ENCODE measurements around the gene C1S.

C1S gene

DNA sequence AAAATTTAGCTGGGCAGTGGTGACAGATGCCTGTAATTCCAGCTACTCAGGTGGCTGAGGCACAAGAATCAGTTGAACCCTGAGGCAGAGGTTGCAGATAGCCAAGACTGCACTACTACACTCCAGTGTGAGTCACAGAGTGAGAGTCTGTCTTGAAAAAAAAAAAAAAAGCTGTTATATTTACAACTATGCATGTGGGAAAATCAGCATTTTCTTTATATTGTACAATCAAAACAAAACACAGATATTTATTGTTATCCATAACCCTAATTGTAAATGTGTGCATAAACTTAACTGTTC, 19.3 kb downstream of the C1S start:
- TF ChIP-seq, protein P1, sequence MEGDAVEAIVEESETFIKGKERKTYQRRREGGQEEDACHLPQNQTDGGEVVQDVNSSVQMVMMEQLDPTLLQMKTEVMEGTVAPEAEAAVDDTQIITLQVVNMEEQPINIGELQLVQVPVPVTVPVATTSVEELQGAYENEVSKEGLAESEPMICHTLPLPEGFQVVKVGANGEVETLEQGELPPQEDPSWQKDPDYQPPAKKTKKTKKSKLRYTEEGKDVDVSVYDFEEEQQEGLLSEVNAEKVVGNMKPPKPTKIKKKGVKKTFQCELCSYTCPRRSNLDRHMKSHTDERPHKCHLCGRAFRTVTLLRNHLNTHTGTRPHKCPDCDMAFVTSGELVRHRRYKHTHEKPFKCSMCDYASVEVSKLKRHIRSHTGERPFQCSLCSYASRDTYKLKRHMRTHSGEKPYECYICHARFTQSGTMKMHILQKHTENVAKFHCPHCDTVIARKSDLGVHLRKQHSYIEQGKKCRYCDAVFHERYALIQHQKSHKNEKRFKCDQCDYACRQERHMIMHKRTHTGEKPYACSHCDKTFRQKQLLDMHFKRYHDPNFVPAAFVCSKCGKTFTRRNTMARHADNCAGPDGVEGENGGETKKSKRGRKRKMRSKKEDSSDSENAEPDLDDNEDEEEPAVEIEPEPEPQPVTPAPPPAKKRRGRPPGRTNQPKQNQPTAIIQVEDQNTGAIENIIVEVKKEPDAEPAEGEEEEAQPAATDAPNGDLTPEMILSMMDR (conservative IDR thresholded peaks at IDR 0.05): no peak
- H3K27ac ChIP-seq: no peak overlapping the region

DNA sequence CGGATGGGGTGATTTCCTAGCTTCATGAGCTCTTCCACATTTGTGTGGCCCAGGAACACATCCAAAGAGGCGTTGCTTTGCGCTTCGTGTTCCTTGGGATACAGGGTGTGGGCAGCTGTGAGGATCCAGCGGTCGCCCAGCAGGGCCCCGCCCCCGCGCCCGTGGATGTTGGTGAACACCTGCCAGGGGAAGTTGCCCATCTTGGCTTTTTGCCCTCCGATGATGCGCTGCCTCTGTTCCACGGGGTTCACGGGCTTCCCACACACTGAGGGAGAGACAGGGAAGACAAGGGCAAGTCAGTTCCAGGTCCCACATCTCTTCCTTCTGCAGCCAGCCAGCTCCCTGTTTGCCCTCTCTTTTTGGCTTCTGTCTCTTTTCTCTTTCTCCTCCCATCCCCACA, 20.5 kb downstream of the C1S start:
- no peak overlapping the region for H3K27ac ChIP-seq
- TF ChIP-seq, protein P1 (conservative IDR thresholded peaks at IDR 0.05): no peak

DNA sequence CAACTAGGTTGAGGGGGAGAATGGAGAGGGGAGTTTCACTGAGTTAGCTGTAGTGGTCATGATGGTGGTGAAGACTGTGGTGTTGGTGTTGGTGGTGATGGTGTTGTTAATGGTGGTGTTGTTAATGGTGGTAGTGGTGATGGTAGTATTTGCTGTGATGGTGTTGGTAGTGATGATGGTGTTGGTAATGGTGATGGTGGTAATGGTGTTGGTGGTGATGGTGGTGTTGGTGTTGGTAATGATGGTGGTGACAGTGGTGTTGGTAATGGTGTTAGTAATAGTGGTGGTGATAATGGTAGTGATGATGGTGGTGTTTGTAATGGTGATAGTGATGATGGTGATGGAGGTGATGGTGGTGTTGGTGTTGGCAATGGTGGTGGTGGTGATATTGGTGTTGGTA, 22.6 kb downstream of the C1S start:
- H3K27ac ChIP-seq: no peak overlapping the region
- TF ChIP-seq, protein P1 (conservative IDR thresholded peaks at IDR 0.05): no peak

DNA sequence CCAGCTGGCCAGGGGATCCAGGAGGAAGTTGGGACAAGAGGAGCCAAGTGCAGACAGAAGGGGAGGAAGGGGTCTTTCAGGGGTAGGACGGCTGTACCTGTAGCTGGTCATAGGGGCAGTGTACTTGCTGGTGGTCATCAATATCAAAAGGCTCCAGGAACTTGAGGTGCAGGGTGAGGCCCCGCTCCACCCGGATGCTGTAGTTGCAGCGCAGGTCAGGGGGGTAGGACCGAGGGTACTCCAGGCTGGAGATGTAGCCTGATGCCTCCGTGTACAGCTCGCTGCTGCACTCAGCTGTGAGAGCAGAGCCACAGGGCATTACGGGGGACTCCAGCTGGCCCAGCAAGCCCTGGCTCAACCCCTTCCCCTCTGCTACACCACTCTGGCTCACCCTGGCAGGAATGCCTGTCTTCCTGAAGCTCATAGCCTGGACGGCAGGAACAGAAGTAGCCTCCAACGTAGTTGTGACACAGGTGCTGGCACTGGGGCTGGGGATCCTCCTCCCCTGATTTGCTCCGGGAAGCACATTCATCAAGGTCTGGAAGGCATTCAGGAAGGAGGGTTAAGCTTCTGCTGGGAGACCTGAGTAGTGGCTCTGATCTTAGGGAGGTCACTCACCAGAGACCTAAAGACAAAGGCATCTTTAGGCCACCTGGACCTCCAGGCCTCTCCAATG, 28.8 kb downstream of the C1S start:
- H3K27ac ChIP-seq: no peak overlapping the region
- TF ChIP-seq, protein P1 (conservative IDR thresholded peaks at IDR 0.05): no peak

DNA sequence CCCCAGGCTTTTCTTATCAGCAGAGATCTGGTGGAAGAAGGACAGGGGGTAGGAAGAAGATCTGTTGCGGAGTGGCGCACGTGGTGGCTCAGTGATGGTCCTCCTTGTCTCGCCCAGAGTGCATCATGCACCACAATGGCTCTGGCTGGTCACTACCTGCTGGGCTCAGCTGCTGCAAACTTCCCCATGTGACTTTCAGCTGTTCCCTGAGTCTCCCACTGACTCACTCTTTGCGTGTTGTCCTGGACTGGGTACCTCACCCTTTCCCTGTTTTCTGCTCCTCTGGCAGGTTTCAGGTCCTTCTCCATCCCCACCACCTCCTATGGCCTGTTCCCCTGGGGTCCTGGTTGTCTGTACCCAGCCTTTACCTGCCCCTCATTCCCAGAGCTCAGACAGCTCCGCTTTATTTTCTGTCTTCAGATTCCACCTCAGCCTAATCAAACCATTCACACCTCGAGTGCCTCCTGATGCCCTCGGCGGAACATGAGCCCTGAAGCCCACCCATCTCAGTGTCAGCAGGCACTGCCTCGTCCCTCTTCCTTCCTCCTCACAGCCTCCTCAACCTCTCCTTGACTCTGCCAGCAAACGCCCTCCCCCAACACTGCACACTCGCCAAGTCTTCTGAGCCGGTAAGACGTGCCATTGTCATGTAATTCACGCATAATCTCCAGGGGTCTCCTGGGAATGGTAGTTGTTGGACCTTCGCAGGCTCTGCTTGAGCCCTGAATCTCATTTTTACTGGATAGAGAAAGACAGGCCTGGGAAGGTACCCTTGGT, 29.9 kb downstream of the C1S start:
- TF ChIP-seq, protein P1 (conservative IDR thresholded peaks at IDR 0.05): no peak
- H3K27ac ChIP-seq: no peak overlapping the region

DNA sequence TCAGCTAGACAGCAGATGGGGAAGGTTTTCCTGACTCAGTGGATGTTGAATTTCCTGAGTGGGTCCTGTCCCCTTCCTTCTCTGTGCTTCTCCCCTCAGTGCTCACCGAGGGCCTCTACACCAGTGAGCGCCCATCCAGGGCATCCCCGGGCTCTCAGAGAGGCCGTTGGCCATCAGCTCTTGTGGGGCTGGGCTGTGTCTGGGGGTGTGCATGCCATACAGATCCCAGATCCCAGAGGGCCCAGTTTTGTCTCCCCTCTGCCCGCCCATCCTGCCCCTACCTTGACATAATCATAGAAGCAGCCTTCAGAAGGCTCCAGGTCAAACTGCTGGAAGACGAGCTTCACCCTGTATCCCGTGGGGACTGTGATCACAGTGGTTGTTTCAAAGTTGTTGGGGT, 30.7 kb downstream of the C1S start:
- TF ChIP-seq, protein P1 (conservative IDR thresholded peaks at IDR 0.05): no peak
- no peak overlapping the region for H3K27ac ChIP-seq

GRCh38 chr12:7091660-7092228, 31.2 kb downstream of the C1S start:
- TF ChIP-seq, protein P1 (conservative IDR thresholded peaks at IDR 0.05): no peak
- H3K27ac ChIP-seq: peak overlapping the region; percentile 62; the same call in 1 of the 2 replicates

All from VCaP (cell line).